PFSK-1 (cell line): ENCODE results near the gene NXPH1.

Source experiments
- FOXP2 ChIP-seq: optimal IDR thresholded peaks from 2 replicates; pipeline ENCODE3; 2011; ENCODE audit warnings: borderline replicate concordance, control low read depth, inconsistent platforms; ENCODE audit not compliant: insufficient read depth; ENCODE audit errors: extremely low read length, extremely low read depth
- POLR2AphosphoS5 ChIP-seq: IDR thresholded peaks from 2 replicates; pipeline ENCODE4 v1.6.1; 2012; ENCODE audit warnings: low read depth, mild to moderate bottlenecking, control low read depth, low read length, moderate library complexity
- SIN3A ChIP-seq: IDR thresholded peaks from 2 replicates; pipeline ENCODE4 v1.6.1; 2012; ENCODE audit warnings: mild to moderate bottlenecking, low read length, moderate library complexity, borderline replicate concordance; ENCODE audit not compliant: insufficient read depth
- TAF1 ChIP-seq: IDR thresholded peaks from 2 replicates; pipeline ENCODE4 v1.6.1; 2012; ENCODE audit warnings: low read length, control low read depth, borderline replicate concordance; ENCODE audit not compliant: insufficient read depth
- TF ChIP-seq, protein P1 (sequence below), 2 experiments: IDR thresholded peaks; 2 replicates each; pipeline versions ENCODE4 v1.6.1 to v1.8.0; 2011 to 2012; ENCODE audit warnings: low read depth in 2 of 2, low read length in 2 of 2, control low read depth in 1 of 2, inconsistent platforms in 1 of 2, mild to moderate bottlenecking in 1 of 2, moderate library complexity in 1 of 2; ENCODE audit not compliant: insufficient read depth in 1 of 2

Gene NXPH1

DNA sequence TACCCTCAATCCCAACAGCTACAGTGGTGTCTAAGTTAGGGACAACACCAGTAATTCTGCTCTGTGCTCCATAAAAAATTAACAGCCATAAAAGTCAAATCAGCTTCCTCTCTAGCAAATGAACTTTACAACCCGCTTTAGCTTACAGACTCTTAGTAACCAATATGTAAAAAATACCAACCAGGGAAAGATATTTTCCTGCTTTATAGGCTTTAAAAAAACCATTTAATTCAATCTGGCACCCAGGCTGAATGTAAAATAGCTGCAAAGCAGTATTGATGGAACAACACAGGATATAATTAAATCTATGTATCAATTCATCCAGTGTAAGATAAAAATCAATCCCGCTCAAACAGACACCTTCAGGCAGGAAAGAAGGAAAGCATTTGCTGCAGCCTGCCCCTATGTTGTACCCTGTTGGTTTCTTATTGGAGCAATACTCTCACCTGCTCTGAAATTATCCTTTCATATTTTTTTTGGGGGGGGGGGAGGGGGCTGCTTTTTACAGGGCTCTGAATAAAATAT, 98.6 kb downstream of the NXPH1 start:
- TF ChIP-seq POLR2AphosphoS5 (no peak), TAF1 (no peak), SIN3A (no peak), FOXP2 (no peak)
- TF ChIP-seq, protein P1, sequence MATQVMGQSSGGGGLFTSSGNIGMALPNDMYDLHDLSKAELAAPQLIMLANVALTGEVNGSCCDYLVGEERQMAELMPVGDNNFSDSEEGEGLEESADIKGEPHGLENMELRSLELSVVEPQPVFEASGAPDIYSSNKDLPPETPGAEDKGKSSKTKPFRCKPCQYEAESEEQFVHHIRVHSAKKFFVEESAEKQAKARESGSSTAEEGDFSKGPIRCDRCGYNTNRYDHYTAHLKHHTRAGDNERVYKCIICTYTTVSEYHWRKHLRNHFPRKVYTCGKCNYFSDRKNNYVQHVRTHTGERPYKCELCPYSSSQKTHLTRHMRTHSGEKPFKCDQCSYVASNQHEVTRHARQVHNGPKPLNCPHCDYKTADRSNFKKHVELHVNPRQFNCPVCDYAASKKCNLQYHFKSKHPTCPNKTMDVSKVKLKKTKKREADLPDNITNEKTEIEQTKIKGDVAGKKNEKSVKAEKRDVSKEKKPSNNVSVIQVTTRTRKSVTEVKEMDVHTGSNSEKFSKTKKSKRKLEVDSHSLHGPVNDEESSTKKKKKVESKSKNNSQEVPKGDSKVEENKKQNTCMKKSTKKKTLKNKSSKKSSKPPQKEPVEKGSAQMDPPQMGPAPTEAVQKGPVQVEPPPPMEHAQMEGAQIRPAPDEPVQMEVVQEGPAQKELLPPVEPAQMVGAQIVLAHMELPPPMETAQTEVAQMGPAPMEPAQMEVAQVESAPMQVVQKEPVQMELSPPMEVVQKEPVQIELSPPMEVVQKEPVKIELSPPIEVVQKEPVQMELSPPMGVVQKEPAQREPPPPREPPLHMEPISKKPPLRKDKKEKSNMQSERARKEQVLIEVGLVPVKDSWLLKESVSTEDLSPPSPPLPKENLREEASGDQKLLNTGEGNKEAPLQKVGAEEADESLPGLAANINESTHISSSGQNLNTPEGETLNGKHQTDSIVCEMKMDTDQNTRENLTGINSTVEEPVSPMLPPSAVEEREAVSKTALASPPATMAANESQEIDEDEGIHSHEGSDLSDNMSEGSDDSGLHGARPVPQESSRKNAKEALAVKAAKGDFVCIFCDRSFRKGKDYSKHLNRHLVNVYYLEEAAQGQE (IDR thresholded peaks at IDR 0.05; ENCODE audit: insufficient read depth in 1 of 2, low read depth in 2 of 2, low read length in 2 of 2), result no peak

DNA sequence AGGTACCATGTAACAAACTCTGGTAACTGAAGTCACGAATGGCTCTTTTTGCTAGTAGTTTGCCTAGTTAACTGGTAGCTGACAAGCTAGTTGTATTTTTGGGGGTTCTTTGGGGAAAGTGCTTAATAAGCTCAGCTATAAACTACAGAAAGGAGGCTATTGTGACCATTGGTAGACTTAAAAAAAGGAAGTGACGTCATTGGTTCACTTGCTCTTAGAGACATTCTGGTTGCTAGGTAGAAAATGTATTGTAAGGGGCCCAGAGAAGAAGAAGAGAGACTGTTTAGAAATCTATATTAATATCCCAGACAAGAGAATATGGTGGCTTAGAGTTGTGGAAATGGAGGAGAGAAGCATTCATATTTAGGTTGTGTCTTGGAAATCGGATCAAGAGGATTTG, 103.0 kb downstream of the NXPH1 start:
- TF ChIP-seq SIN3A (no peak), FOXP2 (no peak), TAF1 (no peak), POLR2AphosphoS5 (no peak)
- TF ChIP-seq, protein P1 (IDR thresholded peaks at IDR 0.05; ENCODE audit: insufficient read depth in 1 of 2, low read depth in 2 of 2, low read length in 2 of 2), result no peak

DNA sequence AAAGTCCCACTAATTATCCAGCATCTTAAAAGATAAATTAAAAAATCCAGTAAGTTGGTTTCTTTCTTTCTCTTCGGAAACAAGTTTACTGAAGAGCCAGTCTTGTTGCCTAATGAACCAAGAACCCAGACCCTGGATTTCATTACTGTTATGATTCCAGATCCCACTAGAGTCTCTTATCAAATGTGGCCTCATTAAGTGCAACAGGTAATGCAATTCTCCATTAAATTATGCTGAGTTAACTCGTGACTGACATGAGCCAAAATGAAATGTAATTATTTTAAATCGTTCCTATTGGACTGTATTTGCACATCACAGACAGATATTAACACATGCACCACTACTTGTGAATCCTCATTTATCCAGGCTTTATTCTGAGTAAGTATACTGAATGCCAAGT, 115.6 kb downstream of the NXPH1 start:
- TF ChIP-seq POLR2AphosphoS5 (no peak), TAF1 (no peak), FOXP2 (no peak), SIN3A (no peak)
- TF ChIP-seq, protein P1 (IDR thresholded peaks at IDR 0.05; ENCODE audit: insufficient read depth in 1 of 2, low read depth in 2 of 2, low read length in 2 of 2), result no peak

DNA sequence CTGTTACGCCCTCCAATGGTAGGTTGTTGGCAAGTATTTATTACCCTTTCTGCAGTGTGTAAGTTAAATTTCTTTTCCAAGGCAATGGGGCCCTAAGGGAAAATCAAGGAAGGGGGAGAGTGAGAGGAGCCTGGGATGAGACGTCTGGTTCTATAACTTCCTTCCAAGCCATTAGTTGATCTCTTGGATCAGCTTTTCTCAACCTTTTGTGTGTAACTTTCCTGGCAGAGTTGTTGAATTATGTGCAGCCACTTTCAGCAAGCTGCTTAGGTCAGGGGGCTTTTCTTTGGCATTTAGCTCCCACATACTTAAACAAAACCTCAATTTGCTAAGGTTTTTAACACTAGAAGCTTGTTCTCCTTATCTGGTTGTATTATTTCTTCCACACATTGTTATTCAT, 127.1 kb downstream of the NXPH1 start:
- TF ChIP-seq, protein P1 (IDR thresholded peaks at IDR 0.05; ENCODE audit: insufficient read depth in 1 of 2, low read depth in 2 of 2, low read length in 2 of 2), result no peak
- TF ChIP-seq TAF1, result no peak
- TF ChIP-seq SIN3A, result no peak

DNA sequence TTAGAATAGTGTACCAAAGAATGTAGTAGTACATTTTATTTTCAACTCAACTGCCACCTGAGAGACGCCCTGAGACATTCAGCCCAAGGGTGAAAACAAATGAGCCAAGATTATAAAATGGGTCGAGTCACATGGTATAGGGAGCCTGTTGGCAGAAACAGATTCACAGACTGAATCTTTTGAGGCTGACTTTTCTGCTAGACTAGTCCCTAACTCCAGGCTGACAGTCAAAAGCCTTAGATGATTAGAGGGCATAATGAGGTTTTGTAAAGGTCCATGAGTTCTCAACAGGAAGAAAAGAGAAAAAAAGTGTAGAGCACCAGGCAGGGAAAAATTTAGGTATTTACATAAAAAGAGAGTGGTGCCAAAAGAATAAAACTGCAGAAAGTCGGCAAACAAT, 128.0 kb downstream of the NXPH1 start:
- TF ChIP-seq, protein P1 (IDR thresholded peaks at IDR 0.05; ENCODE audit: insufficient read depth in 1 of 2, low read depth in 2 of 2, low read length in 2 of 2), result no peak
- TF ChIP-seq TAF1 (no peak), SIN3A (no peak), FOXP2 (no peak), POLR2AphosphoS5 (no peak)
